Prostate gland (tissue), 2 donors: ENCODE data around the gene TEX55.
"Not testable (repeated sequence)": the region's sequence is repeated elsewhere in the genome, so short reads cannot be mapped to it uniquely, and the experiment has no call there.

Experiments used
- CTCF ChIP-seq, 4 experiments: fragments of 200-600 bp in 2 of 4; fragments of 450-650 bp in 2 of 4; sonication (generic) in 2 of 4; IDR thresholded peaks; 1 replicate in 3 of 4; 2 replicates in 1 of 4; pipeline ENCODE4 v1.5.1; 2016 to 2019; ENCODE audit warnings: antibody characterized with exemption in 4 of 4, mild to moderate bottlenecking in 2 of 4, moderate library complexity in 2 of 4
- POLR2A ChIP-seq: fragments of 450-650 bp; IDR thresholded peaks from one replicate; pipeline ENCODE4 v1.6.1; 2016; ENCODE audit warnings: antibody characterized with exemption, mild to moderate bottlenecking
- POLR2AphosphoS5 ChIP-seq: sonication (generic); formaldehyde crosslinking; IDR thresholded peaks from one replicate; pipeline ENCODE4 v1.6.1; 2017; ENCODE audit warnings: antibody characterized with exemption

- TF ChIP-seq CTCF (IDR thresholded peaks at IDR 0.05); POLR2AphosphoS5; POLR2A: not testable (repeated sequence)
These were observed 13.7 kb upstream of the TEX55 start for GRCh38 chr3:119132291-119132690.
